HEK293T (cell line): ENCODE measurements around the gene ZNF684.

ENCODE experiments used
- CTCF ChIA-PET: fragments of 350-600 bp; formaldehyde crosslinking; extraction: SDS; loops from one replicate; lab custom pipeline; 2021; ENCODE audit warnings: antibody characterized with exemption, inconsistent platforms; lab: Yijun Ruan, JAX
- POLR2A ChIA-PET: fragments of 350-600 bp; formaldehyde crosslinking; extraction: SDS; loops from one replicate; lab custom pipeline; 2020; ENCODE audit warnings: antibody characterized with exemption, inconsistent platforms; lab: Yijun Ruan, JAX
- DNase-seq: peaks from one replicate; pipeline ENCODE4 v3.0.0; 2012; ENCODE audit warnings: mixed read lengths; ENCODE audit errors: extremely low spot score
- ARNT ChIP-seq: fragments of 450-650 bp; IDR thresholded peaks from 2 replicates; pipeline ENCODE4 v1.6.1; 2017; ENCODE audit warnings: mild to moderate bottlenecking
- BHLHE40 ChIP-seq: fragments of 450-650 bp; IDR thresholded peaks from 2 replicates; pipeline ENCODE4 v1.6.1; 2016; ENCODE audit warnings: mild to moderate bottlenecking, moderate library complexity, borderline replicate concordance
- CTBP1 ChIP-seq: fragments of 450-650 bp; IDR thresholded peaks from 2 replicates; pipeline ENCODE4 v1.6.1; 2016; ENCODE audit warnings: borderline replicate concordance
- ELF4 ChIP-seq: fragments of 450-650 bp; IDR thresholded peaks from 2 replicates; pipeline ENCODE4 v1.6.1; 2017; ENCODE audit warnings: antibody characterized with exemption
- FOXA1 ChIP-seq: fragments of 450-650 bp; IDR thresholded peaks from 2 replicates; pipeline ENCODE4 v1.6.1; 2016; ENCODE audit warnings: mild to moderate bottlenecking
- FOXK2 ChIP-seq: fragments of 450-650 bp; IDR thresholded peaks from 2 replicates; pipeline ENCODE4 v1.6.1; 2016; ENCODE audit warnings: mild to moderate bottlenecking
- FOXM1 ChIP-seq: fragments of 450-650 bp; IDR thresholded peaks from 2 replicates; pipeline ENCODE4 v1.6.1; 2017; ENCODE audit warnings: mild to moderate bottlenecking, borderline replicate concordance
- HDGF ChIP-seq: fragments of 450-650 bp; IDR thresholded peaks from 2 replicates; pipeline ENCODE4 v1.6.1; 2017; ENCODE audit warnings: antibody characterized with exemption, borderline replicate concordance
- L3MBTL2 ChIP-seq: fragments of 450-650 bp; conservative IDR thresholded peaks from 2 replicates; pipeline ENCODE4 v1.6.1; 2016; ENCODE audit warnings: mild to moderate bottlenecking
- LEF1 ChIP-seq: fragments of 450-650 bp; IDR thresholded peaks from 2 replicates; pipeline ENCODE4 v1.6.1; 2017; ENCODE audit warnings: mild to moderate bottlenecking, borderline replicate concordance
- NFRKB ChIP-seq: fragments of 450-650 bp; IDR thresholded peaks from 2 replicates; pipeline ENCODE4 v1.6.1; 2016; ENCODE audit warnings: mild to moderate bottlenecking, moderate library complexity
- PKNOX1 ChIP-seq: fragments of 450-650 bp; IDR thresholded peaks from 2 replicates; pipeline ENCODE4 v1.6.1; 2016
- SP1 ChIP-seq: fragments of 450-650 bp; IDR thresholded peaks from 2 replicates; pipeline ENCODE4 v1.6.1; 2017
- SUZ12 ChIP-seq: fragments of 450-650 bp; IDR thresholded peaks from 2 replicates; pipeline ENCODE4 v1.6.1; 2016; ENCODE audit warnings: mild to moderate bottlenecking
- TARDBP ChIP-seq: fragments of 450-650 bp; IDR thresholded peaks from 2 replicates; pipeline ENCODE4 v1.6.1; 2016
- ZNF384 ChIP-seq: fragments of 450-650 bp; IDR thresholded peaks from 2 replicates; pipeline ENCODE4 v1.6.1; 2016

The ZNF684 gene

DNA sequence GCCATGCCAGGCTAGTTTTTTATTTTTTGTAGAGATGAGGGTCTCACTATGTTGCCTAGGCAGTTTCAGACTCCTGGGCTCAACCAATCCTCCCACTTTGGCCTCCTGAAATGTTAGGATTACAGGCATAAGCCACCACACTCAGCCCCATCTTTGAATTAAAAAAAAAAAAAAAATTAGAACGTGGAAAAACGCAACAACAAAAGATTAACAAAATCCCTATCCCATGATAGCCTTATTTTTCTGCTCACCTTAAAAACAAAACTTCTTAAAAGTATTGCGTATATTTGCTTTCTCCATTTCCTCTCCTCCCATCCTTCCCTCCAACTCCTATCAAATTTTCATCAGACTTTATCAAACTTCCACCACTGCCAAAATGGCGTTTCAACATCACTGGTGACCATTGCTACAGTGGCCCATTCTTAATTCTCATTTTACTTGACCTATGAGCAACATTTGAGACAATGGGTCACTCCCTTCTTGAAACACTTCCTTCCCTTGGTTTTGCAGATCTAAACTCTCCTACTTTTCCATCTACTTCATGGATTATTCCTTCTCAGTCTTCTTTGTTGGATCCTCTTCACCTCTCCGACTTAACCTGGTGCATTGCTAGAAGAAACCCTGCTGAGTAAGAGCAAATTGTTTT is 579 bp upstream of the ZNF684 start:
- ChIA-PET CTCF (no interaction called here), POLR2A (interaction anchor here (0.7 to 3.3 kb wide), 17 partner anchors 10 to 433 kb away, joined by 3 to 27 read pairs (median 4); partner anchors contain the start of genes CITED4, EXO5, ZFP69 and ZFP69B)
- TF ChIP-seq PKNOX1 (no peak), SP1 (no peak), L3MBTL2 (no peak), NFRKB (no peak), HDGF (no peak), FOXK2 (no peak), FOXA1 (no peak), TARDBP (no peak), LEF1 (no peak), SUZ12 (no peak), ARNT (no peak), CTBP1 (no peak), FOXM1 (no peak), ZNF384 (no peak), BHLHE40 (no peak), ELF4 (no peak)
- peak; percentile 18 for DNase-seq

- TF ChIP-seq HDGF (no peak), LEF1 (no peak), TARDBP (no peak), ELF4 (no peak), PKNOX1 (no peak), ARNT (no peak), SP1 (no peak)
- POLR2A ChIA-PET: interaction anchor here (0.9 to 3.3 kb wide), 11 partner anchors 10 to 330 kb away, joined by 4 to 27 read pairs (median 5); partner anchors contain the start of genes CITED4, EXO5, ZFP69 and ZFP69B
- CTCF ChIA-PET: interaction anchor here (0.8 to 1.9 kb wide), 4 partner anchors 13 to 82 kb away, joined by 3 to 6 read pairs (median 6); partner anchors contain the start of gene ZFP69B
- no peak for DNase-seq
These were observed 589 bp downstream of the ZNF684 start for GRCh38 chr1:40532062-40532389.

DNA sequence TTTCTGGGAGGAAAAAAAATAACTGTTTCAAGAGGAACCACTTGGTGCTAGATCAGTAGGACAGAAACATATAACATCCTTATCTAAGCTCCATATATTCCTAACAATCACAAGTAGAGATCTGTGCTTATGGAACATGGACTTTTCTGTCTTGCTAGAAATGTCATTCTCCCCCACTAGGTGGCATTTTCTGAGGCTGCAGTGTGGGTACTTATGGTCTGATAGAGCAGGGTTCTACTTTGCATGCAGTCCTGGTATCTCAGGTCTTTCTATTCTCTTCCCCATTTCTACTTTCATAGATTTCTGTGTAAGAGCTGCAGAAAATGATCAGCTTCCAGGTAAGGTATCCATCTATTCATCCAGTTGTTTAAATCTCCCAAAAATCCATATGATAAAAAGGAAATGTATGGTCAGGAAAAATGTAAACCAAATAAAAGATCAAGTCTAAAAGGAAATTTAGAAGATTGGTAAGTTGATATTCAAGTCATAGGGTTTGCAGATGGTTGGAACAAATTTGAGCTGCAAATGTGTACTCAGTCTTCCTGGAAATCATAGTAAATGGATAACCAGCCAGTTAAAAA is 1.5 kb downstream of the ZNF684 start:
- POLR2A ChIA-PET: interaction anchor here (0.6 to 3.3 kb wide), 6 partner anchors 9 to 82 kb away, joined by 3 to 27 read pairs (median 12); partner anchors contain the start of genes EXO5, ZFP69 and ZFP69B
- TF ChIP-seq ZNF384 (no peak), ELF4 (no peak), FOXA1 (no peak), ARNT (no peak), PKNOX1 (no peak), L3MBTL2 (no peak), HDGF (no peak), FOXM1 (no peak), TARDBP (no peak), BHLHE40 (no peak)
- peak; percentile 54 for DNase-seq
- CTCF ChIA-PET: interaction anchor here (0.6 to 1.9 kb wide), 9 partner anchors 12 to 733 kb away, joined by 3 to 6 read pairs (median 4); partner anchors contain the start of gene ZFP69B

GRCh38 chr1:40534589-40534988 is 3.2 kb downstream of the ZNF684 start:
- CTCF ChIA-PET: interaction anchor here (0.6 kb wide), 1 partner anchor 117 kb away, joined by 4 read pairs; no protein-coding TSS in a partner anchor
- DNase-seq: no peak
- TF ChIP-seq FOXA1: no peak
- no peak for TF ChIP-seq ARNT
- TF ChIP-seq SP1: no peak
- no peak for TF ChIP-seq L3MBTL2
- no peak for TF ChIP-seq PKNOX1
- TF ChIP-seq CTBP1: no peak
- no peak for TF ChIP-seq LEF1
- no peak for TF ChIP-seq SUZ12
- TF ChIP-seq FOXM1: no peak
- TF ChIP-seq BHLHE40: no peak
- POLR2A ChIA-PET: no interaction called here

- POLR2A ChIA-PET: no interaction called here
- CTCF ChIA-PET: interaction anchor here (0.6 kb wide), 1 partner anchor 459 kb away, joined by 3 read pairs; no protein-coding TSS in a partner anchor
- DNase-seq: no peak
- TF ChIP-seq CTBP1 (no peak), ARNT (no peak), SUZ12 (no peak)
These were observed 4.3 kb downstream of the ZNF684 start for GRCh38 chr1:40535732-40536131.

- no peak for TF ChIP-seq NFRKB
- no peak for TF ChIP-seq CTBP1
- no peak for TF ChIP-seq ARNT
- TF ChIP-seq SP1: no peak
- TF ChIP-seq PKNOX1: no peak
- no peak for TF ChIP-seq BHLHE40
- TF ChIP-seq L3MBTL2: no peak
- TF ChIP-seq ELF4: no peak
- DNase-seq: no peak
- CTCF ChIA-PET: no interaction called here
- POLR2A ChIA-PET: no interaction called here
These were observed 7.9 kb downstream of the ZNF684 start for GRCh38 chr1:40539338-40539737.
